ENCODE data around the gene RTKN2. TPM values are rescaled to one million over a fixed set of nuclear protein-coding genes. Genes with fewer than 3 reads are reported as not detected.

The RTKN2 gene
- total RNA-seq, 4 donors from 2014 or later, result 4.9 to 10.8 (median 9.7) TPM

DNA sequence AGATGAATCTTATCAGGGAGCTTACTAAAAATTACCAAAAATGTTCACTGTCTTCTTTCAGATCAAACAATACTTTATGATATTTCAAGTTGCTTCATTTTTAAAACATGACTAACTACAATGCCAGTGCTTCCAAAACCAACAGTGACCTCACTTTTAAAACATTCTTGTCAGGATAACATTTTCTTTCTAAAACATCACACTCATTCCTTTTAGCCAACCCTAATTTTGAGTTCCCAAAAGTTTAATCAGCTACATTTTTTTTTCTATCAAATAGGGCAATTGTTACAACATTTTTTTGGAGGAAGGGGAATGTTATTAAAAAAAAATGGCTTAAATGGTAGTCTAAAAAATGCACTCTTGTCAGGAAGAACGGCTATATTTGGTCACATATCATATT, 37.3 kb downstream of the RTKN2 start:
- intact Hi-C loops (cut with DNase I), result no loop called here
- H3K4me1 ChIP-seq, result peaks cover 0 to 4% (median 0%) of the 10 kb centered on the region in 3 donors
- TF ChIP-seq POLR2A (IDR thresholded peaks at IDR 0.05), result no peak
- TF ChIP-seq, protein P1, sequence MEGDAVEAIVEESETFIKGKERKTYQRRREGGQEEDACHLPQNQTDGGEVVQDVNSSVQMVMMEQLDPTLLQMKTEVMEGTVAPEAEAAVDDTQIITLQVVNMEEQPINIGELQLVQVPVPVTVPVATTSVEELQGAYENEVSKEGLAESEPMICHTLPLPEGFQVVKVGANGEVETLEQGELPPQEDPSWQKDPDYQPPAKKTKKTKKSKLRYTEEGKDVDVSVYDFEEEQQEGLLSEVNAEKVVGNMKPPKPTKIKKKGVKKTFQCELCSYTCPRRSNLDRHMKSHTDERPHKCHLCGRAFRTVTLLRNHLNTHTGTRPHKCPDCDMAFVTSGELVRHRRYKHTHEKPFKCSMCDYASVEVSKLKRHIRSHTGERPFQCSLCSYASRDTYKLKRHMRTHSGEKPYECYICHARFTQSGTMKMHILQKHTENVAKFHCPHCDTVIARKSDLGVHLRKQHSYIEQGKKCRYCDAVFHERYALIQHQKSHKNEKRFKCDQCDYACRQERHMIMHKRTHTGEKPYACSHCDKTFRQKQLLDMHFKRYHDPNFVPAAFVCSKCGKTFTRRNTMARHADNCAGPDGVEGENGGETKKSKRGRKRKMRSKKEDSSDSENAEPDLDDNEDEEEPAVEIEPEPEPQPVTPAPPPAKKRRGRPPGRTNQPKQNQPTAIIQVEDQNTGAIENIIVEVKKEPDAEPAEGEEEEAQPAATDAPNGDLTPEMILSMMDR (IDR thresholded peaks at IDR 0.05), result no peak
- DNase-seq, result no peak
- no peak overlapping the region for H3K4me3 ChIP-seq
- H3K27ac ChIP-seq, result peak overlapping the region in 1 of 4 donors; percentile 31
- no peaks in the 10 kb centered on the region for H3K27me3 ChIP-seq
- no peaks in the 10 kb centered on the region for H3K36me3 ChIP-seq
- H3K9me3 ChIP-seq, result no peaks in the 10 kb centered on the region
- 65 to 72% methylated on average over 1 of the region's 1 CpG for WGBS, 2 donors

DNA sequence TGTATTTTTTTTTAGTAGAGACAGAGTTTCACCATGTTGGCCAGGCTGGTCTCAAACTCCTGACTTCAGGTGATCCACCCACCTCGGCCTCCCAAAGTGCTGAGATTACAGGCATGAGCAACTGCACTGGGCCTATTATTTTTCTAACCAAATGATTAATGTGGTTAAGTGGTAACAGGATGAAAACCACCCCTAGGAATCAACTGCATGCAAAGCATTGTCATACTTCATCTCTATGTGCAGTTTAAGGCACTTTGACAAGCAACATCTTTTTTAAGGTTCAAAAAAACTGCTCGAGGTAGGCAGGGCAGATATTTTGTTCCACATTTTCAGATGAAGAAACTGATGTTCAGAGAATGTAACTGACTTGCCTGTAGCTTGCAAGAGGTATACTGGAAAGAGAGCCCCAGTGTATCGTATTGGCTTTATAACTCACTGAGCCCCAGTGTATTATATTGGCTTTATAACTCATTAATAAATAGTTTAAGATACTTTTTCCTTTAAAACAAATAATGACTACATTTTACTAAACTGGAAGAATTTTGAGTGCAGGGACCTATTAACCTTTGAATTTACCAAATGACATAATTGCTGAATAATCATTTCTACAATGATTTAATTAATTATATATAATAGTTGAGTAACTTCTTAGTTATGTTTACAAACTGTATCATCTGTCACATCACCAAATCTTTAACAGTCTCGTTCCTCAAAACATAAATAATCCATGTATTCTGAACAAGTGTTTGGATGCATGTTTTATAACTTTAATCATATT, 38.1 kb downstream of the RTKN2 start:
- TF ChIP-seq, protein P1 (IDR thresholded peaks at IDR 0.05), result no peak
- no peak for TF ChIP-seq POLR2A (IDR thresholded peaks at IDR 0.05)
- intact Hi-C loops (cut with DNase I), result no loop called here

DNA sequence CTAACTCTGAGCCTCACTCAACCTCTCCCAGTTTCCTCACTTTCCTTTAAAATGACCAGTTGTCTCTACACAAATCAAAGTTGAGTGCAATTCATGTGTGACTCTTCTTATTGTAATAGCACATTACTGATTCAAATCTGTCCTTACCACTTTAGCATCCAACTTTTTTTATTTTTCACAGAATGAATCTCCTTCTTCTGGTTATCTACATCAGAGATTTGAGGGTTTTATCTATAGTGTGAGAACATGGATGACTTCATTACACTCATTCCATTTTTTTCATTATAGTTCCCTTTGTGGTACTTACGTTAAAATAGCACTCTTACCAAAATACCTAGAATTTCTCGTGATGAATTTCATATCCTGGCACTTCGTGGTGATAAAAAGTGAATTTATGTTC, 43.3 kb downstream of the RTKN2 start:
- Histone ChIP-seq H3K4me3 (no peak overlapping the region), H3K9me3 (no peaks in the 10 kb centered on the region), H3K4me1 (no peaks in the 10 kb centered on the region), H3K27me3 (no peaks in the 10 kb centered on the region), H3K27ac (no peak overlapping the region), H3K36me3 (no peaks in the 10 kb centered on the region)
- TF ChIP-seq, protein P1 (IDR thresholded peaks at IDR 0.05), result no peak
- TF ChIP-seq POLR2A (IDR thresholded peaks at IDR 0.05), result no peak
- intact Hi-C loops (cut with DNase I), result no loop called here
- 75 to 93% methylated on average over 3 of the region's 3 CpGs for WGBS, 2 donors
- DNase-seq, result no peak

More for the DNA sequence above, 38.1 kb downstream of the RTKN2 start:
- Histone ChIP-seq H3K9me3 (no peaks in the 10 kb centered on the region), H3K4me3 (no peak overlapping the region), H3K4me1 (peaks cover 0 to 4% (median 0%) of the 10 kb centered on the region in 3 donors), H3K36me3 (no peaks in the 10 kb centered on the region), H3K27me3 (no peaks in the 10 kb centered on the region), H3K27ac (no peak overlapping the region)
- DNase-seq, result no peak
- WGBS, 2 donors, result 75 to 77% methylated on average over 4 of the region's 4 CpGs

DNA sequence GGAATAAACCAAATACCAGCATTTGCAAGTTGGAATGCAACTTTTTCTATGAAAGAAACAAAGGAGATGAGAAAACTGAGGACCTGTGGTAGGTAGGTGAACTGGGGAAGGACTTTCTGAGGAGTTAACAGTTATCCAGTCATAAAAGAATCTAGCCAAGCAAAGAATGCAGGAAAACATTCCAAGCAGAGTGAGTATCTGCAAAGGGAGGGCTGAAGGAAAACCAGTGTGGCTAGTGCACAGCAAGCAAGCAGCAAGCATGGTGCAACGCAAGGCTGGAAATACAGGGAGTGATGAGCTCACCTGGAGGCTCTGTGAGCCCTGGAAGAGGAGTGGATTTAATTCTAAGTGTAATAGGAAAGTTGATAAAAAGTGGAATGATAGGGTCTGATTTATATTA, 44.0 kb downstream of the RTKN2 start:
- WGBS, 2 donors, result 88 to 94% methylated on average over 1 of the region's 1 CpG
- no peaks in the 10 kb centered on the region for H3K36me3 ChIP-seq
- no peak overlapping the region for H3K4me3 ChIP-seq
- no peak for TF ChIP-seq POLR2A (IDR thresholded peaks at IDR 0.05)
- TF ChIP-seq, protein P1 (IDR thresholded peaks at IDR 0.05), result no peak
- no peaks in the 10 kb centered on the region for H3K27me3 ChIP-seq
- no peak overlapping the region for H3K27ac ChIP-seq
- no peaks in the 10 kb centered on the region for H3K9me3 ChIP-seq
- no peaks in the 10 kb centered on the region for H3K4me1 ChIP-seq
- no peak for DNase-seq
- intact Hi-C loops (cut with DNase I), result no loop called here

DNA sequence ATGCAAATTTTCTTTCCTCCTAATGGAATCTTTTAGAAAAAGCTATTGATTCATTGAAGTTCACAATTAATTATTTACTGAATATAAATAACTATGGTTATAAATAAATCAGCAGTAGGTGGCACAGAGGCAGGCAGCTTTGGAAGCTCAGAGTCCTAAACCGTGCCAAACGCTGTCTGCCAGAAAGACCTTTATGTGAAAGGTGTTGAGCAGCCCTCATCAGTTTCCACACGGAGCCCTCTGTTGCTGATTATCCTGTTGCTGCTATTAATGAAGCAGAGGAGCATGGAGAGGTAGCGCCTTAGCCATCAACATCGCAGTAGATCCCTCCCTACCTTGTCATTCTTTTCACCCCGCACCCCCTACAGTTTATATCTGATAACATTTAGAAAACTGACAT, 51.0 kb downstream of the RTKN2 start:
- Histone ChIP-seq H3K4me3 (no peak overlapping the region), H3K27me3 (no peaks in the 10 kb centered on the region), H3K27ac (no peak overlapping the region), H3K4me1 (no peaks in the 10 kb centered on the region), H3K9me3 (no peaks in the 10 kb centered on the region), H3K36me3 (no peaks in the 10 kb centered on the region)
- TF ChIP-seq POLR2A (IDR thresholded peaks at IDR 0.05), result no peak
- TF ChIP-seq, protein P1 (IDR thresholded peaks at IDR 0.05), result no peak
- intact Hi-C loops (cut with DNase I), result no loop called here
- DNase-seq, result no peak
- WGBS, 2 donors, result 80 to 84% methylated on average over 6 of the region's 6 CpGs

Data from esophagus squamous epithelium (tissue), 5 donors.